H1 (cell line): Measurements from ENCODE around the gene HES3. TPM values are rescaled to one million over a fixed set of nuclear protein-coding genes. Genes with fewer than 3 reads are reported as not detected.

ENCODE experiments used
- CTCF ChIA-PET: fragments of 300-600 bp; sonication (Branson Sonifier 250); formaldehyde crosslinking; loops from one replicate; lab custom pipeline; 2021; ENCODE audit not compliant: partially characterized antibody; lab: Charles Lee
- POLR2A ChIA-PET: fragments of 300-600 bp; sonication (Branson Sonifier 250); formaldehyde crosslinking; loops from one replicate; lab custom pipeline; 2021; ENCODE audit warnings: inconsistent platforms; ENCODE audit not compliant: partially characterized antibody; lab: Charles Lee
- DNase-seq, 2 experiments: peaks; one replicate each; pipeline versions ENCODE4 v3.0.0 to v3.0.0-alpha.2; 2010 to 2022; ENCODE audit warnings: low spot score in 2 of 2, low read depth in 1 of 2, mixed read lengths in 1 of 2
- FAIRE-seq: peaks from 2 replicates; lab custom pipeline; 2011; peaks lifted over from hg19 to GRCh38; lab: Jason Lieb, UNC
- H2AFZ ChIP-seq: 2 replicates; pipeline ENCODE4 v1.8.1; 2012; ENCODE audit warnings: low read length, inconsistent platforms
- H2AK5ac ChIP-seq: 2 replicates; pipeline ENCODE4 v1.6.1; 2013; ENCODE audit warnings: low read depth, low read length
- H2BK120ac ChIP-seq: replicated peaks from 2 replicates; pipeline ENCODE3; 2013; ENCODE audit warnings: low read depth, low read length, inconsistent platforms
- H2BK12ac ChIP-seq: 2 replicates; pipeline ENCODE4 v1.6.1; 2013; ENCODE audit warnings: low read depth, low read length
- H2BK15ac ChIP-seq: 2 replicates; pipeline ENCODE4 v1.6.1; 2013; ENCODE audit warnings: low read length
- H2BK20ac ChIP-seq: 2 replicates; pipeline ENCODE4 v1.6.1; 2013; ENCODE audit warnings: low read length
- H2BK5ac ChIP-seq: 2 replicates; pipeline ENCODE4 v1.6.1; 2013; ENCODE audit warnings: low read depth, low read length
- H3K14ac ChIP-seq: 2 replicates; pipeline ENCODE4 v1.6.1; 2013; ENCODE audit warnings: inconsistent platforms; ENCODE audit not compliant: insufficient read length
- H3K18ac ChIP-seq: 2 replicates; pipeline ENCODE4 v1.6.1; 2013; ENCODE audit warnings: low read length; ENCODE audit errors: extremely low read depth
- H3K23ac ChIP-seq: 2 replicates; pipeline ENCODE4 v1.6.1; 2013; ENCODE audit warnings: inconsistent platforms; ENCODE audit not compliant: insufficient read length
- H3K23me2 ChIP-seq: 2 replicates; pipeline ENCODE4 v1.6.1; 2013; ENCODE audit warnings: low read depth, low read length
- H3K27ac ChIP-seq: 2 replicates; pipeline ENCODE4 v1.6.1; 2011; ENCODE audit warnings: low read depth, low read length, inconsistent platforms
- H3K27me3 ChIP-seq, 4 experiments: replicated peaks in 1 of 4; 1 replicate in 1 of 4; 2 replicates in 3 of 4; pipeline versions ENCODE4 v1.6.1 to v1.8.1; 2011 to 2013; ENCODE audit warnings: low read length in 3 of 4, mild to moderate bottlenecking in 3 of 4, inconsistent platforms in 2 of 4, mixed read lengths in 2 of 4, moderate library complexity in 1 of 4; ENCODE audit not compliant: control insufficient read depth in 3 of 4, insufficient read depth in 3 of 4; ENCODE audit errors: extremely low read depth in 1 of 4
- H3K36me3 ChIP-seq, 4 experiments: 2 replicates each; pipeline versions ENCODE4 v1.6.1 to v1.8.1; 2011 to 2013; ENCODE audit warnings: mild to moderate bottlenecking in 4 of 4, low read length in 3 of 4, moderate library complexity in 2 of 4, control low read depth in 1 of 4, inconsistent platforms in 1 of 4; ENCODE audit not compliant: insufficient read depth in 4 of 4, control insufficient read depth in 2 of 4
- H3K4ac ChIP-seq: replicated peaks from 2 replicates; pipeline ENCODE3; 2013; ENCODE audit warnings: low read length, low read depth, mixed read lengths, inconsistent platforms; ENCODE audit not compliant: insufficient read length
- H3K4me1 ChIP-seq, 4 experiments: replicated peaks in 1 of 4; 1 replicate in 1 of 4; 2 replicates in 3 of 4; pipeline versions ENCODE4 v1.6.1 to v1.8.1; 2011 to 2013; ENCODE audit warnings: low read length in 3 of 4, inconsistent platforms in 2 of 4, mixed read lengths in 1 of 4; ENCODE audit not compliant: insufficient read depth in 4 of 4, control insufficient read depth in 3 of 4
- H3K4me2 ChIP-seq, 2 experiments: 2 replicates each; pipeline versions ENCODE4 v1.6.1 to v1.8.1; 2011 to 2013; ENCODE audit warnings: low read depth in 2 of 2, low read length in 2 of 2, control low read depth in 1 of 2, inconsistent platforms in 1 of 2, mild to moderate bottlenecking in 1 of 2; ENCODE audit not compliant: insufficient read depth in 1 of 2
- H3K4me3 ChIP-seq, 4 experiments: fragments of 200-600, 300-600 bp in 1 of 4; sonication (generic), shearing (Covaris generic), sonication (Bioruptor Twin) in 1 of 4; 2 replicates each; pipeline versions ENCODE4 v1.5.1 to v1.8.1; 2011 to 2016; ENCODE audit warnings: low read length in 4 of 4, low read depth in 3 of 4, control low read depth in 2 of 4, inconsistent platforms in 2 of 4, mild to moderate bottlenecking in 2 of 4, mixed read lengths in 1 of 4, moderate library complexity in 1 of 4; ENCODE audit not compliant: insufficient read depth in 2 of 4; ENCODE audit errors: extremely low read depth in 1 of 4
- H3K56ac ChIP-seq: replicated peaks from 2 replicates; pipeline ENCODE3; 2013; ENCODE audit warnings: low read depth, mild to moderate bottlenecking, mixed read lengths, low read length, inconsistent platforms; ENCODE audit not compliant: insufficient read length
- H3K79me1 ChIP-seq: 2 replicates; pipeline ENCODE4 v1.6.1; 2013; ENCODE audit warnings: low read depth, low read length, control low read depth
- H3K79me2 ChIP-seq, 2 experiments: 2 replicates each; pipeline versions ENCODE4 v1.6.1 to v1.8.1; 2012 to 2013; ENCODE audit warnings: low read length in 2 of 2, mild to moderate bottlenecking in 2 of 2, inconsistent platforms in 1 of 2; ENCODE audit not compliant: insufficient read depth in 2 of 2, control insufficient read depth in 1 of 2
- H3K9ac ChIP-seq, 4 experiments: replicated peaks in 1 of 4; 1 replicate in 1 of 4; 2 replicates in 3 of 4; pipeline versions ENCODE4 v1.6.1 to v1.8.1; 2011 to 2013; ENCODE audit warnings: low read depth in 3 of 4, low read length in 3 of 4, control low read depth in 2 of 4, mild to moderate bottlenecking in 2 of 4, moderate library complexity in 2 of 4, inconsistent platforms in 1 of 4; ENCODE audit errors: extremely low read depth in 1 of 4
- H3K9me3 ChIP-seq, 2 experiments: 2 replicates each; pipeline versions ENCODE4 v1.6.1 to v1.8.1; 2012 to 2013; ENCODE audit warnings: mild to moderate bottlenecking in 2 of 2, moderate library complexity in 2 of 2, control low read depth in 1 of 2, inconsistent platforms in 1 of 2, low read depth in 1 of 2, low read length in 1 of 2, mixed read lengths in 1 of 2; ENCODE audit not compliant: insufficient read depth in 2 of 2
- H4K20me1 ChIP-seq, 2 experiments: replicated peaks in 1 of 2; 2 replicates each; pipeline versions ENCODE3 to v1.8.1; 2011 to 2013; ENCODE audit warnings: inconsistent platforms in 2 of 2, low read length in 2 of 2, mild to moderate bottlenecking in 1 of 2; ENCODE audit not compliant: insufficient read depth in 2 of 2, control insufficient read depth in 1 of 2
- H4K5ac ChIP-seq: 2 replicates; pipeline ENCODE4 v1.6.1; 2013; ENCODE audit warnings: low read length, low read depth, mixed read lengths, inconsistent platforms; ENCODE audit not compliant: insufficient read length
- H4K8ac ChIP-seq: 2 replicates; pipeline ENCODE4 v1.8.0; 2013; ENCODE audit warnings: mild to moderate bottlenecking, moderate library complexity, low read length, inconsistent platforms; ENCODE audit not compliant: insufficient read depth; ENCODE audit errors: extremely low read depth
- H4K91ac ChIP-seq: replicated peaks from 2 replicates; pipeline ENCODE3; 2013; ENCODE audit warnings: low read length, mixed read lengths, inconsistent platforms; ENCODE audit not compliant: insufficient read length
- CREB1 ChIP-seq: IDR thresholded peaks from 2 replicates; pipeline ENCODE4 v1.6.1; 2012; ENCODE audit warnings: inconsistent platforms
- GTF2F1 ChIP-seq: IDR thresholded peaks from 2 replicates; pipeline ENCODE4 v1.6.1; 2012; ENCODE audit warnings: low read depth, low read length, improper control_type of control experiment, borderline replicate concordance
- HDAC6 ChIP-seq: IDR thresholded peaks from one replicate; pipeline ENCODE4 v1.7.1; 2012; ENCODE audit warnings: low read depth, mild to moderate bottlenecking, inconsistent platforms, low read length, moderate library complexity
- KDM4A ChIP-seq: IDR thresholded peaks from one replicate; pipeline ENCODE4 v1.7.1; 2012; ENCODE audit warnings: low read depth, mild to moderate bottlenecking, moderate library complexity, low read length, inconsistent platforms; ENCODE audit not compliant: severe bottlenecking
- PHF8 ChIP-seq: fragments of 200-600 bp; sonication (generic); conservative IDR thresholded peaks from 2 replicates; pipeline ENCODE4 v1.7.1; 2012; ENCODE audit warnings: low read depth, mild to moderate bottlenecking, inconsistent platforms, low read length, moderate library complexity
- POLR2A ChIP-seq, 2 experiments: IDR thresholded peaks; 1 replicate in 1 of 2; 2 replicates in 1 of 2; pipeline ENCODE4 v1.6.1; 2011; ENCODE audit warnings: low read depth in 2 of 2, low read length in 2 of 2, mild to moderate bottlenecking in 2 of 2; ENCODE audit errors: control extremely low read depth in 1 of 2
- RAD21 ChIP-seq, 2 experiments: IDR thresholded peaks in 1 of 2; conservative IDR thresholded peaks in 1 of 2; 2 replicates each; pipeline ENCODE4 v1.6.1; 2011; ENCODE audit warnings: low read depth in 2 of 2, low read length in 2 of 2, improper control_type of control experiment in 1 of 2, inconsistent platforms in 1 of 2, mild to moderate bottlenecking in 1 of 2, moderate library complexity in 1 of 2
- SIN3A ChIP-seq, 2 experiments: IDR thresholded peaks in 1 of 2; conservative IDR thresholded peaks in 1 of 2; 2 replicates each; pipeline ENCODE4 v1.6.1; 2011 to 2012; ENCODE audit warnings: low read length in 2 of 2, improper control_type of control experiment in 1 of 2, low read depth in 1 of 2, mild to moderate bottlenecking in 1 of 2
- TCF12 ChIP-seq: IDR thresholded peaks from 2 replicates; pipeline ENCODE4 v1.6.1; 2011; ENCODE audit warnings: low read depth, mild to moderate bottlenecking, low read length
- WGBS, 2 experiments: shearing (Covaris generic) in 1 of 2; methylation state at CpG; one replicate each; pipeline versions ENCODE4 v1.1.6 to v1.1.7; 2013 to 2015; ENCODE audit warnings: low lambda C conversion rate in 2 of 2, mixed read lengths in 2 of 2, inconsistent platforms in 1 of 2, low coverage in 1 of 2, missing lambda C conversion rate in 1 of 2; ENCODE audit not compliant: insufficient replicate concordance in 2 of 2, insufficient coverage in 1 of 2, insufficient read length in 1 of 2; ENCODE audit errors: extremely low coverage in 1 of 2, missing lambda C conversion rate in 1 of 2; 5-methylcytosine and 5-hydroxymethylcytosine counted together
- polyA plus RNA-seq, 7 experiments: library from polyadenylated mRNA; depleted of rRNA in 3 of 7; stranded (reverse) in 5 of 7; unstranded in 2 of 7; fragments of >200 nt in 5 of 7; fragments of 200-250 nt in 2 of 7; gene quantifications; 1 replicate in 5 of 7; 2 replicates in 1 of 7; 4 replicates in 1 of 7; pipeline versions ENCODE4 v1.2.1 to v1.2.3, GENCODE V29; 2011 to 2013; ENCODE audit warnings: missing spikeins in 2 of 7, mixed read lengths in 2 of 7
- total RNA-seq: library from RNA; stranded (reverse); fragmentation: NEBNext Ultra II Directional; extraction: Animal tissue kit (Norgen Biotek cat#: 25700); gene quantifications from 2 replicates; pipeline ENCODE4 v1.2.1, GENCODE V29; 2021

HES3 gene
- total and polyA plus RNA-seq, 2 of the 8 experiments (the other 6 are each of a cell fraction or from before 2014, with no cell fraction given), result 38.8 to 54.3 TPM

- no peak overlapping the region for H2BK15ac ChIP-seq
- no peaks in the 10 kb centered on the region for H3K9me3 ChIP-seq
- H3K23me2 ChIP-seq, result peaks cover 10% of the 10 kb centered on the region
- no peak overlapping the region for H2BK120ac ChIP-seq
- no peaks in the 10 kb centered on the region; the same call in 1 of the 2 replicates for H3K79me1 ChIP-seq
- H4K8ac ChIP-seq, result peak overlapping the region; percentile 93; the same call in 1 of the 2 replicates
- H3K79me2 ChIP-seq, result peaks cover 29 to 60% of the 10 kb centered on the region in 2 experiments
- peak overlapping the region; percentile 95 for H3K27ac ChIP-seq
- H3K56ac ChIP-seq, result peak overlapping the region; percentile 1
- peaks cover 6 to 13% (median 8%) of the 10 kb centered on the region in 4 experiments; a peak in 6 of 7 replicates for H3K4me1 ChIP-seq
- 0 out of 2 replicates have a peak overlapping the region, but pooled peaks have one; percentile 32 for H2AK5ac ChIP-seq
- WGBS, 2 experiments, result 2% methylated on average over 31 of the region's 31 CpGs; no CpG with 5 or more reads in 1 of the 2 experiments
- H4K5ac ChIP-seq, result peak overlapping the region; percentile 25
- H3K4ac ChIP-seq, result peak overlapping the region; percentile 99
- FAIRE-seq (no peak), DNase-seq (no peak)
- no peak overlapping the region for H3K14ac ChIP-seq
- peak overlapping the region; percentile 81 to 97 for H3K4me2 ChIP-seq
- TF ChIP-seq TCF12, result no peak
- TF ChIP-seq SIN3A (conservative IDR thresholded peaks at IDR 0.05 in 1 of 2, IDR thresholded peaks at IDR 0.05 in 1 of 2; ENCODE audit: low read depth in 1 of 2, low read length in 2 of 2), result 0 out of 4 replicates have a peak, but pooled peaks of 1 of the 2 experiments have one; percentile 17
- TF ChIP-seq RAD21 (IDR thresholded peaks at IDR 0.05 in 1 of 2, conservative IDR thresholded peaks at IDR 0.05 in 1 of 2; ENCODE audit: low read depth in 2 of 2, low read length in 2 of 2), result no peak
- no peak for TF ChIP-seq HDAC6
- no peak for TF ChIP-seq PHF8
- peak in 1 of 2 experiments; percentile 51; a peak in 1 of 3 replicates for TF ChIP-seq POLR2A (IDR thresholded peaks at IDR 0.05; ENCODE audit: control extremely low read depth in 1 of 2, low read depth in 2 of 2, low read length in 2 of 2)
- no peak for TF ChIP-seq GTF2F1
- peak; percentile 2 for TF ChIP-seq KDM4A
- no peak for TF ChIP-seq CREB1
- H4K91ac ChIP-seq, result peak overlapping the region; percentile 82
- no peaks in the 10 kb centered on the region for H3K27me3 ChIP-seq
- no peak overlapping the region for H3K23ac ChIP-seq
- H3K18ac ChIP-seq, result peak overlapping the region; percentile 75; the same call in 1 of the 2 replicates
- H2BK20ac ChIP-seq, result no peak overlapping the region
- H3K4me3 ChIP-seq, result peak overlapping the region; percentile 69 to 98 (median 86)
- H2BK12ac ChIP-seq, result peak overlapping the region; percentile 5; the same call in 1 of the 2 replicates
- H2AFZ ChIP-seq, result no peak overlapping the region
- peak overlapping the region; percentile 91; the same call in 1 of the 2 replicates for H2BK5ac ChIP-seq
- ChIA-PET CTCF (interaction anchor here (0.7 to 17.1 kb wide), 5 partner anchors 9 to 90 kb away, joined by 3 to 353 read pairs (median 3); partner anchors contain the start of genes HES3 and ICMT), POLR2A (interaction anchor here (0.5 to 4.9 kb wide), 16 partner anchors 9 to 403 kb away, joined by 3 to 65 read pairs (median 4); partner anchors contain the start of genes ICMT, KLHL21 and RNF207)
- peak overlapping the region; percentile 94 to 99 (median 96) for H3K9ac ChIP-seq
- H3K36me3 ChIP-seq, result peaks cover 14 to 42% (median 30%) of the 10 kb centered on the region in 4 experiments
- peaks cover 5 to 8% of the 10 kb centered on the region in 2 experiments for H4K20me1 ChIP-seq
Measured at GRCh38 chr1:6198646-6199297, 45.2 kb upstream of the HES3 start.
